T-helper 22 cell (primary cell): ENCODE measurements around the gene HBQ1.
"Not testable (repeated sequence)": the region's sequence is repeated elsewhere in the genome, so short reads cannot be mapped to it uniquely, and the experiment has no call there.

ENCODE experiments used
- DNase-seq: peaks from one replicate; pipeline ENCODE4 v3.0.0-alpha.2; 2020; ENCODE audit warnings: low read depth

Gene HBQ1

GRCh38 chr16:211631-212180 is 31.4 kb downstream of the HBQ1 start:
- not testable (repeated sequence) for DNase-seq

- DNase-seq = no peak
Observed at GRCh38 chr16:212999-213398, 32.7 kb downstream of the HBQ1 start.

GRCh38 chr16:220021-220420 is 39.8 kb downstream of the HBQ1 start:
- no peak for DNase-seq

GRCh38 chr16:228151-228851 is 48.0 kb downstream of the HBQ1 start:
- no peak for DNase-seq

- DNase-seq = peak; percentile 74
Observed at GRCh38 chr16:228852-229730, 48.8 kb downstream of the HBQ1 start, which contains the start of gene LUC7L. Gene LUC7L, minus strand, starts transcription at chr16:229449. Its CDS starts 110 bp downstream, at chr16:229339.

GRCh38 chr16:229731-230281 is 49.5 kb downstream of the HBQ1 start:
- DNase-seq = no peak

GRCh38 chr16:230351-230750 is 50.1 kb downstream of the HBQ1 start:
- DNase-seq = not testable (repeated sequence)
